Fibroblast of peridontal ligament (primary cell): ENCODE data around the gene HBG1.
A peak's percentile ranks its signal among the peaks of the same experiment; 100 is the strongest.
"Not testable (repeated sequence)": the region's sequence is repeated elsewhere in the genome, so short reads cannot be mapped to it uniquely, and the experiment has no call there.

Source experiments
- DNase-seq: peaks from one replicate; pipeline ENCODE4 v3.0.0-alpha.2; 2010; ENCODE audit errors: extremely low read depth

HBG1 gene

GRCh38 chr11:5277807-5278382 lies 28.2 kb upstream of the HBG1 start:
- DNase-seq = no peak

DNA sequence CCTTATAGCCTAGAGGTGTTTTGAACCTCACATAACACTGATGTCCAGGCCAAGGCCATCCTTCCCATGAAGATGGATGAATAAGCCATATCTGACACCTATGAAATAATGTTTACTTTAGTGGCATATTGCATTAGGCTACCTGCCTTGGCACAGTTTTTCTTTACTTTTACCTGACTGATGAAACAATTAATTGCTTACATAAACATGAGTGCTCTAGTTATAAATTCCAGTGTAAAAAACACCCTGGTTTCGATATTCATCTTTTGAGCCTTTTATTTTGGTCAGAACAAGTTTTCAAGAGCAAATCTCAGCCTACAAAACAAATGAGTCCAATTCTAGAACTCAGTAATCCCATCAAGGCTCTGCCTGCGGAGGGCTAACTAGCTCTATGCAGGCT lies 27.0 kb upstream of the HBG1 start:
- no peak for DNase-seq

DNA sequence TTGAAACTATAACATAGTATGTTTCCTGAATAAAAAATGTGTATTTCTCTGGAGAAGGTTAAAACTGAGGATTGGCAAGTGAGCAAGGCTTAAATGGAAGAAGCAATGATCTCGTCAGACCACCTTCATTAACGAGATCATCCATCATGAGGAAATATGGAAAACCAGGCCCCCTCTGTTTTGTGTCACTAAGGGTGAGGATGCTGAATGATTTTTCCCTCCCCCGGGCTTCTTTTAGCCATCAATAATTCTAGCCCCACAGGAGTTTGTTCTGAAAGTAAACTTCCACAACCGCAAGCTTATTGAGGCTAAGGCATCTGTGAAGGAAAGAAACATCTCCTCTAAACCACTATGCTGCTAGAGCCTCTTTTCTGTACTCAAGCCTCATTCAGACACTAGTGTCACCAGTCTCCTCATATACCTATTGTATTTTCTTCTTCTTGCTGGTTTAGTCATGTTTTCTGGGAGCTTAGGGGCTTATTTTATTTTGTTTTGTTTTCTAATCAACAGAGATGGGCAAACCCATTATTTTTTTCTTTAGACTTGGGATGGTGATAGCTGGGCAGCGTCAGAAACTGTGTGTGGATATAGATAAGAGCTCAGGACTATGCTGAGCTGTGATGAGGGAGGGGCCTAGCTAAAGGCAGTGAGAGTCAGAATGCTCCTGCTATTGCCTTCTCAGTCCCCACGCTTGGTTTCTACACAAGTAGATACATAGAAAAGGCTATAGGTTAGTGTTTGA lies 25.9 kb upstream of the HBG1 start:
- no peak for DNase-seq

DNA sequence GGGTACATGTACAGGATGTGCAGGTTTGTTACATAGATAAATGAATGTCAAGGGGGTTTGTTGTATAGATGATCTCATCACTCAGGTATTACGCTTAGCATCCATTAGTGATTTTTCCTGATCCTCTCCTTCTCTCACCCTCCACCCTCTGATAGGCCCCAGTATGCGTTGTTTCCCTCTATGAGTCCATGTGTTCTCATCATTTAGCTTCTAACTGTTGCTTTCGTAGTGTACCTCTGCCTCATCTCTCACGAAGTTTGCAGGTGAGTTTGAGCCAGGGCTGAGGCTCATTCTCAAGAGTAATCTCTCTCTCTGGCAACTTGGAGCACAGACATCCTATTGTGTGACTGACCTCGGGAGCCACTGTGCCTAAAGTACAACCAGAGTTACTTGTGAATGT lies 24.7 kb upstream of the HBG1 start:
- no peak for DNase-seq

DNA sequence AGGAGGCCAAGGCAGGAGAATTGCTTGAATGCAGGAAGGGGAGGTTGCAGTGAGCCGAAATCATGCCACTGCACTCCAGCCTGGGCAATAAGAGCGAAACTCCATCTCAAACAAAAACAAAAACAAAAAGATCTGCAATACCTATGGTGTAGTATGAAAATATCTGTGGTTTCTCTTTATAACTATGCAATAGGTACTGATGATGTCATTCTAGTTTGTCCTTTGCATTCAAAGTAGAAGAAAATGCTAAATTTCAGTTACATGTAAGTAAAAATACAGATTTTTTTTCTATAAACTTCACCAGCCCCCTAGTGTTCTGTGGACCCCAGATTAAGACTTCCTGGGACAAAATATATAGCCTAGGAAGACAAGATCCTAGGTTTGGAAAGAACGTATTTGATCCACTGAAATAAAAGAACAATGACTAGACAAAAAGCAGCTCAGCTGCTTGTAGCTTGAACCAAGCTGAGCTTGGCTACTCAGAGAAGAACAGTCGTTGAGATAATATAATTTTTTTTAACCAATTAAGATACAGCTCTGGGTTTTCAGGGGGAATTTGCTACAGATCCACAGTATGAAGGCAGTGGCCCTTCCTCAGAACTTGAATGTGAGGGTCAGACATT lies 22.8 kb upstream of the HBG1 start:
- no peak for DNase-seq

GRCh38 chr11:5269715-5270147 lies 20.1 kb upstream of the HBG1 start, which contains the start of gene HBE1:
Gene HBE1, minus strand, starts transcription at chr11:5269945. Its CDS starts 55 bp downstream, at chr11:5269890.
- no peak for DNase-seq

GRCh38 chr11:5267033-5267563 lies 17.4 kb upstream of the HBG1 start:
- no peak for DNase-seq

DNA sequence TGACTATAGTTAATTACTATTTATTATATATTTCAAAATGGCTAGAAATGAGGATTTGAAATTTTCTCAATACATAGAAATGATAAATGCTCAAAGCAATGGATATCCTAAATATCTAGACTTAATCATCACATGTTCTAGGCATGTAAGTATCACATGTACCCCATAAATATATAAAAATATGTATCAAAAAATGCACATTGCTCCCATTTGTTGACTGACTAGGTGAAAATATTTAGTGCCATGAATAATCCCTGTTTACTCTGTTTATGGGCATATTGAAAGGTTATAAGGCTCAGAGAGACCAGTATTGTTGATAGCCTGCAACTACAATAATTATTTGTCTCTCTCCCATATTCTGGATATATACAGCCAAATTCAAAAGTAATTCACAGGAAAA lies 17.0 kb upstream of the HBG1 start:
- DNase-seq = no peak

GRCh38 chr11:5265832-5266231 lies 16.2 kb upstream of the HBG1 start:
- DNase-seq = no peak

- no peak for DNase-seq
Observed at GRCh38 chr11:5258543-5259262, 9.0 kb upstream of the HBG1 start.

DNA sequence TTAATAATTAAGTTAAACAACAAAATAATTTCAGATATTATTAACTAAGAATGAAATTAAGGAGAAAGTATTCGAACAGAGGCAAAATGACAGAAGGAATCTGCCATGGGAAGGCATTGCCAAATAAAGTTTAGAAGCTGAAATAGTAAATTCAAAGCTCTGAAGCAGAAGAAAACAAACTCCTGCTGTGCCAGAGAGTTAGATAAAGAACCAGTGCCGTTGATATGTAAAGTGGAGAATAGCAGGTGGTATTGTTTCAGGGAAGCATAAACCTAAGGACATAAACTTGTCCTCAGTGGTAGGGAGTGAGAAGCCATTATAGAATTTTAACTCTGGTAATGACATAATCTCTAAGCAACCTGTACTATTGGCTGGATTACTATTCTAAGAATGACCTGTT lies 7.6 kb upstream of the HBG1 start:
- no peak for DNase-seq

DNA sequence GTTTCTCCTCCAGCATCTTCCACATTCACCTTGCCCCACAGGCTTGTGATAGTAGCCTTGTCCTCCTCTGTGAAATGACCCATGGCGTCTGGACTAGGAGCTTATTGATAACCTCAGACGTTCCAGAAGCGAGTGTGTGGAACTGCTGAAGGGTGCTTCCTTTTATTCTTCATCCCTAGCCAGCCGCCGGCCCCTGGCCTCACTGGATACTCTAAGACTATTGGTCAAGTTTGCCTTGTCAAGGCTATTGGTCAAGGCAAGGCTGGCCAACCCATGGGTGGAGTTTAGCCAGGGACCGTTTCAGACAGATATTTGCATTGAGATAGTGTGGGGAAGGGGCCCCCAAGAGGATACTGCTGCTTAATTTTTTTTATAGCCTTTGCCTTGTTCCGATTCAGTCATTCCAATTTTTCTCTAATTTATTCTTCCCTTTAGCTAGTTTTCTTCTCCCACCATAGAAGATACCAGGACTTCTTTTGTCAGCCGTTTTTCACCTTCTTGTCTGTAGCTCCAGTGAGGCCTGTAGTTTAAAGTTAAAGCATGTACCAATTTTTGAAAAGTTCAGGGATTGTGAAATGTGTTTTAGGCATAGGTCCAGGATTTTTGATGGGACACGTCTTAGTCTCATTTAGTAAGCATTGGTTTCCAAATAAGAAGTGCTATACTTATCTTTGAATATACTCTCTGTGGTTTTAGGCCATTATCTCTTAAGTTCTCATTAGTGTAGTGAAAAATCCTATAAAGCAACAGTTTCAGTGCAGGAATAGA lies 5.2 kb upstream of the HBG1 start, which contains the start of gene HBG2:
TSS of gene HBG2 (minus strand) at position 136 of the 768 bp plus-strand sequence. CDS start at position 83, 53 bp downstream.
- peak; percentile 64 for DNase-seq

DNA sequence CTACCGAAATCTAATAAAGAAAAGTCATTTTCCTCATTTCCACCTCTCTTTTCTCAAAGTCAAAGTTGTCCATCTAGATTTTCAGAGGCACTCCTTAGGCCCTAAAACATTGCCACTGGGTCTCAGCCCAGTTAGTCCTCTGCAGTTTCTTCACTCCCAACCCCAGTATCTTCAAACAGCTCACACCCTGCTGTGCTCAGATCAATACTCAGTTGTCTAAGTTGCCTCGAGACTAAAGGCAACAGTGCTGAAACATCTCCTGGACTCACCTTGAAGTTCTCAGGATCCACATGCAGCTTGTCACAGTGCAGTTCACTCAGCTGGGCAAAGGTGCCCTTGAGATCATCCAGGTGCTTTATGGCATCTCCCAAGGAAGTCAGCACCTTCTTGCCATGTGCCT lies 4.4 kb upstream of the HBG1 start:
- not testable (repeated sequence) for DNase-seq

DNA sequence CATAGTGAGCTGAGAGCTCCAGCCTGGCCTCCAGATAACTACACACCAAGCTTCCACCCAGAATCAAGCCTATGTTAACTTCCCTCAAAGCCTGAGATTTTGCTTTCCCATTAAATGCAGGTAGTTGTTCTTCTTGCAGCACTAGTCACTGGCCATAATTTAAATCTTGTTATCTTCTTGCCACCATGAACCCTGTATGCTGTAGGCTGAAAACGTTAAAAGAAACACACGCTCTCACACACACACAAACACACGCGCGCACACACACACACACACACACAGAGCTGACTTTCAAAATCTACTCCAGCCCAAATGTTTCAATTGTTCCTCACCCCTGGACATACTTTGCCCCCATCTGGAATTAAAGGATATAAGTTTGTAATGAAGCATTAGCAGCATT lies 3.8 kb upstream of the HBG1 start:
- not testable (repeated sequence) for DNase-seq

GRCh38 chr11:5252919-5253265 lies 3.2 kb upstream of the HBG1 start:
- DNase-seq = no peak

GRCh38 chr11:5252192-5252918 lies 2.7 kb upstream of the HBG1 start:
- no peak for DNase-seq

- no peak for DNase-seq
Observed at GRCh38 chr11:5251746-5252145, 2.1 kb upstream of the HBG1 start.

GRCh38 chr11:5250543-5251204 lies 1.0 kb upstream of the HBG1 start:
- DNase-seq = no peak

GRCh38 chr11:5248498-5248897 lies 1.2 kb downstream of the HBG1 start:
- DNase-seq = not testable (repeated sequence)
